Measurements from ENCODE around the gene MRPL37.

DNA sequence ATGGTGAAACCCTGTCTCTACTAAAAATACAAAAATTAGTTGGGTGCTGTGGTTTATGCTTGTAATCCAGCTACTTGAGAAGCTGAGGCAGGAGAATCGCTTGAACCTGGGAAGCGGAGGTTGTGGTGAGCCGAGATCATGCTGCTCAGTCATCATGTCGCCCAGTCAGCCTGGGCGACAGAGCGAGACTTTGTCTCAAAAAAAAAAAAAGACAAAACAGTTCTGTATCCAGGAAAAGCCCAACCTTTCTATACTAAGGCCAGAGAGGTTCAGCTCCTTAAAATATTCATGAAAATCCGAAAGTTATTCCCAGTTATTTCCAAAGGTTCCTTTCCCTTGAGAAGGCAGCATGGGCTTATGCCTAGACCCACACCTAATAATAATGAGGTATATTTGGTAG is 4.2 kb downstream of the MRPL37 start:
- TF ChIP-seq, protein P1, sequence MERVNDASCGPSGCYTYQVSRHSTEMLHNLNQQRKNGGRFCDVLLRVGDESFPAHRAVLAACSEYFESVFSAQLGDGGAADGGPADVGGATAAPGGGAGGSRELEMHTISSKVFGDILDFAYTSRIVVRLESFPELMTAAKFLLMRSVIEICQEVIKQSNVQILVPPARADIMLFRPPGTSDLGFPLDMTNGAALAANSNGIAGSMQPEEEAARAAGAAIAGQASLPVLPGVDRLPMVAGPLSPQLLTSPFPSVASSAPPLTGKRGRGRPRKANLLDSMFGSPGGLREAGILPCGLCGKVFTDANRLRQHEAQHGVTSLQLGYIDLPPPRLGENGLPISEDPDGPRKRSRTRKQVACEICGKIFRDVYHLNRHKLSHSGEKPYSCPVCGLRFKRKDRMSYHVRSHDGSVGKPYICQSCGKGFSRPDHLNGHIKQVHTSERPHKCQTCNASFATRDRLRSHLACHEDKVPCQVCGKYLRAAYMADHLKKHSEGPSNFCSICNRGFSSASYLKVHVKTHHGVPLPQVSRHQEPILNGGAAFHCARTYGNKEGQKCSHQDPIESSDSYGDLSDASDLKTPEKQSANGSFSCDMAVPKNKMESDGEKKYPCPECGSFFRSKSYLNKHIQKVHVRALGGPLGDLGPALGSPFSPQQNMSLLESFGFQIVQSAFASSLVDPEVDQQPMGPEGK (CRISPR knock-in tag; IDR thresholded peaks at IDR 0.05; ENCODE audit: borderline replicate concordance): no peak
- TF ChIP-seq ARNTL (CRISPR knock-in tag; IDR thresholded peaks at IDR 0.05; ENCODE audit: borderline replicate concordance, low read depth): no peak
- no peak for TF ChIP-seq ESRRG (CRISPR knock-in tag; IDR thresholded peaks at IDR 0.05)
- TF ChIP-seq GLIS3 (CRISPR knock-in tag; IDR thresholded peaks at IDR 0.05): no peak
- TF ChIP-seq, protein P2, sequence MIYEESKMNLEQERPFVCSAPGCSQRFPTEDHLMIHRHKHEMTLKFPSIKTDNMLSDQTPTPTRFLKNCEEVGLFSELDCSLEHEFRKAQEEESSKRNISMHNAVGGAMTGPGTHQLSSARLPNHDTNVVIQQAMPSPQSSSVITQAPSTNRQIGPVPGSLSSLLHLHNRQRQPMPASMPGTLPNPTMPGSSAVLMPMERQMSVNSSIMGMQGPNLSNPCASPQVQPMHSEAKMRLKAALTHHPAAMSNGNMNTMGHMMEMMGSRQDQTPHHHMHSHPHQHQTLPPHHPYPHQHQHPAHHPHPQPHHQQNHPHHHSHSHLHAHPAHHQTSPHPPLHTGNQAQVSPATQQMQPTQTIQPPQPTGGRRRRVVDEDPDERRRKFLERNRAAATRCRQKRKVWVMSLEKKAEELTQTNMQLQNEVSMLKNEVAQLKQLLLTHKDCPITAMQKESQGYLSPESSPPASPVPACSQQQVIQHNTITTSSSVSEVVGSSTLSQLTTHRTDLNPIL (CRISPR knock-in tag; IDR thresholded peaks at IDR 0.05; ENCODE audit: low read depth): no peak
- TF ChIP-seq, protein P3, sequence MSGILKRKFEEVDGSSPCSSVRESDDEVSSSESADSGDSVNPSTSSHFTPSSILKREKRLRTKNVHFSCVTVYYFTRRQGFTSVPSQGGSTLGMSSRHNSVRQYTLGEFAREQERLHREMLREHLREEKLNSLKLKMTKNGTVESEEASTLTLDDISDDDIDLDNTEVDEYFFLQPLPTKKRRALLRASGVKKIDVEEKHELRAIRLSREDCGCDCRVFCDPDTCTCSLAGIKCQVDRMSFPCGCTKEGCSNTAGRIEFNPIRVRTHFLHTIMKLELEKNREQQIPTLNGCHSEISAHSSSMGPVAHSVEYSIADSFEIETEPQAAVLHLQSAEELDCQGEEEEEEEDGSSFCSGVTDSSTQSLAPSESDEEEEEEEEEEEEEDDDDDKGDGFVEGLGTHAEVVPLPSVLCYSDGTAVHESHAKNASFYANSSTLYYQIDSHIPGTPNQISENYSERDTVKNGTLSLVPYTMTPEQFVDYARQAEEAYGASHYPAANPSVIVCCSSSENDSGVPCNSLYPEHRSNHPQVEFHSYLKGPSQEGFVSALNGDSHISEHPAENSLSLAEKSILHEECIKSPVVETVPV (CRISPR knock-in tag; IDR thresholded peaks at IDR 0.05): no peak
- TF ChIP-seq BACH2 (CRISPR knock-in tag; IDR thresholded peaks at IDR 0.05; ENCODE audit: borderline replicate concordance): no peak
- TF ChIP-seq PPARA (CRISPR knock-in tag; IDR thresholded peaks at IDR 0.05; ENCODE audit: borderline replicate concordance): no peak
- no peak for TF ChIP-seq ZNF70 (CRISPR knock-in tag; IDR thresholded peaks at IDR 0.05)
